ENCODE results near the gene HAGHL.

DNA sequence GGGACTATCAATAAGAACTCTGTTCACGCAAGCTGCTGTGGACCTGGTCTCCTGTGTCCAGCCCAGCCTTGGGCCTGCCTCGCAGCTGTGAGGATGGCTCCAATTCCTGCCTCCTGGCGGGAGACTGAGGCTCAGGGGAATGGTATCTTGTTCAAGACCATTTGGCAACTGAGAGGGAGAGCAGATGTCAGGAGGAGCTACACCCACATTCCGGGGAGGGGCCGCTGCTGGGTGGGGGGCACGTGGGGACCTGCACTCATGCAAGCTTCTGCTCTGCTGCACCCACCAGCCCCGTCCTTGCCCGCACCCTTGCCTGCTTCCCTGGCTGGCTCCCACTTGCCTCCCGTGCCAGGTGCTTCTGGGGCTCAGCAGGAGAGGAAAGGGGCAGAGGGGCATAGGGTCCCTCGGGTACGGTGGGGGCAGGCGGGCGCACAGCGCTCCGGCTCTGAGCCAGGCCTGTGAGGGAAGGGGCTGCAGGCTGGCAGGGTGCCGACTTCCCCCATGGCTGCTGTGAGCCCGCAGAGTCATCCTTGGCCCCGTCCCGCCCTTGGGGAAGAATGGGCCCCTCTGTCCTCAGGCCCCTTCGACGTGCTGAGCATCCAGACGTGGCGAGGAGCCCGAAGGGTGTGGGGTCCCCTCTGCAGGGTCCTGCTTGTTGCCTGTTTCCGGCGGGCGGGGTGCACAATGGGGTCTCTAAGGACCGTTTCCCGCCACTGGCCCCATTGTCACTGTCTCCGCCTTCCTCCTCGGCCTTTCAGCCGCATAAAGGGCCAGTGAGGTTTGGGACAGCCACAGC, 9.3 kb upstream of the HAGHL start:
- TF ChIP-seq POLR2A (IDR thresholded peaks at IDR 0.05): no peak
- TF ChIP-seq, protein P1, sequence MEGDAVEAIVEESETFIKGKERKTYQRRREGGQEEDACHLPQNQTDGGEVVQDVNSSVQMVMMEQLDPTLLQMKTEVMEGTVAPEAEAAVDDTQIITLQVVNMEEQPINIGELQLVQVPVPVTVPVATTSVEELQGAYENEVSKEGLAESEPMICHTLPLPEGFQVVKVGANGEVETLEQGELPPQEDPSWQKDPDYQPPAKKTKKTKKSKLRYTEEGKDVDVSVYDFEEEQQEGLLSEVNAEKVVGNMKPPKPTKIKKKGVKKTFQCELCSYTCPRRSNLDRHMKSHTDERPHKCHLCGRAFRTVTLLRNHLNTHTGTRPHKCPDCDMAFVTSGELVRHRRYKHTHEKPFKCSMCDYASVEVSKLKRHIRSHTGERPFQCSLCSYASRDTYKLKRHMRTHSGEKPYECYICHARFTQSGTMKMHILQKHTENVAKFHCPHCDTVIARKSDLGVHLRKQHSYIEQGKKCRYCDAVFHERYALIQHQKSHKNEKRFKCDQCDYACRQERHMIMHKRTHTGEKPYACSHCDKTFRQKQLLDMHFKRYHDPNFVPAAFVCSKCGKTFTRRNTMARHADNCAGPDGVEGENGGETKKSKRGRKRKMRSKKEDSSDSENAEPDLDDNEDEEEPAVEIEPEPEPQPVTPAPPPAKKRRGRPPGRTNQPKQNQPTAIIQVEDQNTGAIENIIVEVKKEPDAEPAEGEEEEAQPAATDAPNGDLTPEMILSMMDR (IDR thresholded peaks at IDR 0.05): no peak

Data from uterus (tissue), 2 donors.